ENCODE measurements around the gene NSF.
"Not testable (repeated sequence)": the region's sequence is repeated elsewhere in the genome, so short reads cannot be mapped to it uniquely, and the experiment has no call there.

Gene NSF

DNA sequence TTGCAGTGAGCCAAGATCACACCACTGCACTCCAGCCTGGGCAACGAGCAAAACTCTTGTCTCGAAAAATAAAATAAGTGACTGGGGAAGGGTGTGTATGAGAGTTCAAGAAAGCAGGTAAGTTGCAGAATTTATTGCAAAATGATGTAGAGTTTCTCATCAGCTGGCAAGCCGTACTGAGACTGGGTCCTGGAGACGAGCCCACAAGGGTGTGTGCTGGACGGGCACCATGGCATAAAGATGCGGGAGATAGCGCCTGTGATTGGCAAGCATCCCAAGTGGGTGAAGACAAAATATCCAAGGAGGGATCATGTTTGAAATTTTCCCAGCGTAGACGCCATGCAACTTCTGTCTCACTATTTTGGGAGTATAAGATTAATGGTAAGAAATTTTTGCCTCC, 168.7 kb downstream of the NSF start:
- DNase-seq, result no peak

- DNase-seq, result no peak
Observed at GRCh38 chr17:46763416-46763815, 172.9 kb downstream of the NSF start.

- no peak for DNase-seq
Observed at GRCh38 chr17:46764000-46764708, 173.7 kb downstream of the NSF start.

GRCh38 chr17:46764709-46765401, 174.4 kb downstream of the NSF start:
- no peak for DNase-seq

DNA sequence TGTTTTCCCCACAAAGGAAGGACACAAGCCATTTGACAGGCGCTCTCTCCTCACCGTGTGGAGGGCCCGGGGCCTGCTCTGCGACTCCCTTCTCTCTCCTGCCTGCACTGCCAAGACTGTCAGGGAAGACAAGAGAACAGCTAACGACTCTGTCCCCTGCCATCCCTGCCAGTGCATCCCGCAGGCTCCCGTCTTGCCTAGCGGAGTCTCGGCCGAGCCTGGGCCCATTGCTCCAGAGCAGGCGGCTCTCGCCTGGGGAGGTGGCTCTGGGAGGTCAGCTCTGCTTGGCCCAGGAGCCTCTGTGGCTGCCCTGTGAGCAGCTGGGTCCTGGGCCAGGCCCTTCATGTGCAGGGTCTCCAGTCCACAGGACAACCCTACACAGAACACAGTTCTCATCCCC, 175.0 kb downstream of the NSF start:
- no peak for DNase-seq

DNA sequence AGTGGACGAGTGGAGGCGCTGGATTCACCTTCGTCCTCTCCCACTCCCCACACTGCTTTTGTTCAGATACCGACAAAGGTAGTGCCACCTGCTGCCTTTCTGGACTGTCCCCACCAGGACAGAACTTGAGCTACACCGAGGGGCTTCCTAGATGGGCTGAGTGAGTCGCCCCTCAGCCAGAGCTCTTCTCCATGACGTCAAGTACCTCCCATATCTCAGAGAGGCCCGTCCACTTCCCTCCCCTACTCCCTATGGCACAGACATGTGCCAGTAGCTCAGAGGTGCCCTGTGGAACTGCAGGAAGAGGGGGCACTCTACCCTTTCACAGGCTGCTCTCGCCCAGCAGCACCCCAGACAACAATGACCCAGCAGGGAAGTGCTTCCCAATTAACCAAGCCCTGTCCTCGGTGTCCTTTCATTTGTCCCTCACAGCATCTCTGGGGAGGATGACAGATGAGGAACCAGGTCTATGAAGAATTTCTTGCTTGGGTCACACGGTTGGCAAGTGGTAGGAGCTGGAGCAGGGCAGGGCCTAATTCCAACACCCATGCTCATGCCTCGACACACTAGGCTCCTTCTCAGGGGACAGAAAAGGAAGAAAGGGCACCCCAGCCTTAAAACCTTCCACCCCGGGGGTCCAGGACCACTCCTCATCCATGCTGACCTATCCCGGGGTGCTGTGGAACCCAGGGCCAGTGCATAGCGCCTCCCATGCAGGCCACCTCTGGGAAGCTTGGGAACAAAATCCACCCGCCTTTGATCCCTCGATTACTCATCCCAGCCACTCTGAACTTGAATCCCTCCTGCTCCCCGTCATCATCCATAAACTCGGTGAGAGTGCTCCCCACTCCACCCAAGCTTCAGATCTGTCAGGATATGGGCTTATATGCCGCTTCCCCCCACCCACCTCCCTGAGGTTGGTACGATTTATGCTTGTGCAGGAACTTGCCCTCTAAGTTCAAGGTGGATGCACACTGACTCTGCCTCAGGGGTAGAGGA, 176.3 kb downstream of the NSF start:
- no peak for DNase-seq

DNA sequence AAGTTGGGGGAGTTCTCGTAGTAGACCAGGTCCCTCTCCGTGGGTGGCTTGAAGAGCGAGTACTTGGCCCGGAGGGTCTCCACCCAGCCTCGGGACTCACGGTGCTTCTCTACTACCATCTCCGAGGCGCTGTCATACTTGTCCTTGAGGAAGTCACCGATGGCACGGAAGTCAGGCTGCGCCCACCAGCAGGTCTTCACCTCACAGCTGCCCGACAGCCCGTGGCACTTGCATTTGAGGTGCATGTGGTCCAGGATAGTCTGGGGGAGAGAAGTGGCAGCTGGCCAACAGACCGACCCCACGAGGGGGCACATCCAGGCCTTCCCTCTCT, 178.0 kb downstream of the NSF start:
- no peak for DNase-seq

GRCh38 chr17:46768896-46769295, 178.4 kb downstream of the NSF start:
- DNase-seq, result not testable (repeated sequence)

DNA sequence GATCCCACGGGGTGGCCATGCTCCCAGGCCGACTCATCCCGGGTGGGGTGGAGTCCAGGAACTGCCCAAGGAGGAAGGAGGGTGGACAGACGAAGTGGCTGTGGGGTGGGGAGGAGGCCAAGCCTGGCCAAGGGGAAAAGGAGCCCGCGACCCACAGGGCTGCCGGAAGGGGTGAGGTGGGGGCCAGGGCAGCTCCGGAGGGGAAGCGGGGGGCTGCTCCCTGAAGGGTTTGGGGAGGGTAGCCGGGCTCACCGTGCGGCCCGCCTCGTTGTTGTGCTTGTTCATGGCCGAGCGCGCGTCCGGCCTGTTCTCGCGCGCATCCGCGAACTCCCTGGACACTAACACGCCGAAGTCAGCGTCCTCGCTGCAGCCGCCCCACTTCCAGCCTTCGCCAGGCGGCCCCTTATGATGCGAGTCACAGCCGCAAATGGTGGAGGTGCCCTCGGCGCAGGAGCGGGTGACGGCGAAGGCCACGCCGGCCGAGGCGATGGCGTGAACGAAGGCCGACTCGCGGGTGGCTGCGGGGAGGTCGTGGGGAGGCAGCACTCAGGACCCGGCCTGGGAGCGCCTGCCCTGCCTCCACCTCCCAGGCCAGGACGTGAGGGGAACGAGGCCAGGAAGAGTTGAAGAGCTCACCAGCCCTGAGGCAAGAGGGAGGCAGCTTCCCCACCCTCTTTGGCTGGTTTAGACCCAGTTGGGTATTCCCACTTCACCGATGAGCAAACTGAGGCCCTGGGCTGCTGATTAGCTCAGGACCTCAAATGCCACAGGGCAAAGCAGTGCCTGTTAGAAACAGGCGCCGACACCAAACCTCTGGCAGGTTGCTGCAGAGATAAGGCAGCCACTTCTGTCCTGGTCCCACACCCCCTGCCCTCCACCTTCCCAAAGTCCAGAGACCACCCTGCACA, 179.3 kb downstream of the NSF start:
- DNase-seq, result no peak

DNA sequence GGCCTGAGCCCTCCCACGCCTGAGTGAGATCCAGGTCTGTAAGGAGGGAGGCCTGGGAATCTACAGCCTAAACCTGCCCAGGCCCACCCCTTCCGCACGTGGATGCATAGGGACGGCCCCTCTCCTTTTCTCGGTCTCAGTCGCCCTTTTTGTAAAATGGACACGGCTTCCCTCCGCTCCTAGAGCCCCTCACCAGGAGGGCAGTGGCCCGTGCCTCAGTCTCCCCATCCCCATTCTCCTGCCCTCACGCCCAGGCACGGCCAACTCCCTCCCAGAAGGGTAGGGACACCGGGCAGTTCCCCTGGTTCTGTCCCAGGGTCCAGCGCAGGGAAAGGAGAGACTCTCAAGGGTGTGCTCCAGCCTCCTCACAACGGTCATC, 180.0 kb downstream of the NSF start:
- DNase-seq, result no peak

DNA sequence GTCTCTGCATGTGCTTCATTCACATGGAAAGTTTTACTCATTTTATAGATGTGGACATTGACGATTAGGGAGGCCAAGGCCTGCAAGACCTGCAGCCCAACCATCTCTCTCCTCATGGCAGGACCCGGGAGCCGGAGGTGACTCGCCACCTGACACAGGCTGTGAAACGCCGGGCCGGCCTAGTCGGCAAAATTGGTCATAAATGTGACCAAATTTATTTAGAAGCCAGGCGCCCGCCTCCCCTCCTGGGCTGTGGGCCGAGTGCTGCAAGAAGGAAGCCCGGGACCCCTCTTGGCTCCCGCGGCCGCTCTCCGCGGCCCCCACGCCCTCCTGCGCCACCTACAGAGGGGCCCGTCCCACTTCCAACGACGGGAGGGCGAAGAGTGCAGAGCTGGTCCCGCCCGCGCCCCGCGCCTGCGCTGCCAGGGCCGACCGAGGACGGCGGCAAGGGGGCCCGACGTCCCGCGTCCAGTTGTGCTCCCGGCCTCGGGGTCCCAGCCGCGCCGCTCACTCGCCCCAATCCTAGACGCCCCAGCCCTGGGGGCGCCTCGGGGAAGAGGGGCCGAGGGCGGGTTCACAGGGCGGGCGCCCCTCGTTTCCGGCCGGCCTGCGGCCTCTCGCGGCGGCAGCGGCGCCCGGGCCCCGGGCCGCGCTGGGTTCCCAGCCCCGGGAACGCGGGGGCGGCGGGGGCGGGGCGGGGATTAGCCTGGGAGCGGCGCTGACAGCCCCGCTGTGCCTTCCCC, 180.5 kb downstream of the NSF start:
- no peak for DNase-seq

DNA sequence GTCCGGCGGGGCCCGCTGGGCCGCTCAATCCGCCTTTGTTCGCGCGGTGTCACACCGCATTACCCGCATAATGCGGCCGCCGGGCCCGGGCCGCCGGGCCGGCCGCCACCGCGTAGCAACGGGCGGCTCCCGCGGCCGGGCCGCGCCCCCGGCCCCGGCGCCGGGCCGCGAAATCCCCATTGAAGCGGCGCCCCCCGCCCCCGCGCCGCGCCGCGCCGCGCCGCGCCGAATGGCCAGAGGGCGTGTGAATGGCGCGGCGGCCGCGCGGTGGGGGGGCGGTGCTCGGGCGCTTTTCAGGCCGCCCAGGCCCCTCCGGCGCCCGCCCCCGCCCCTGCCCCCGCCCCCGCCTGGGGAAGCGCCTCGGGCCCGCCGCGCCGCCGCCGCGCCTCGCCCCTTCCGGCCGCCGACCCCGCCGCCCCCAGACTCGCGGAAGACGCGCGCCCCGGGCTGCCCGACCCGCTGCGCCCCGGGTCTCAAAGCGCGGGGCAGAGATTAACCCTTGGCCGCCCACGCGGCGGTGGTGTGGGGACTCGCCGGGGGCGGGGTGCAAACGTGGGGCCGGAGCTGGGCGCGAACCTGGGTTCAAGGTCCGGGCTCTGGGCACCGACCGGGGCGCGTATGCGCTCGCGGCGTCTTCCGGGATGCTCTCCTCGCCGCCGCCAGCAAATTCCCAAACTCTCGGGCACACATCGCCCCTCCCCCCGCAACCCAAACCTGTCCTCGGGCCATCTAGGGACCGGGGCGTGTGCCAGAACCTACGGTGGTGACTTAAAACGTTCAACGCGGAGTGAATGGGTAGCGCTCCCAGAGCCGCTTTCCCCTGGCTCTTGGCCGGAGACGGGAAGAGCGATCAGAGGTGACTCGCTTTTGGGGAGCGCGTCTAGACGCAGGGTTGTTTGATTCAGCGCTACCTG, 181.3 kb downstream of the NSF start:
- DNase-seq, result peak; percentile 15

DNA sequence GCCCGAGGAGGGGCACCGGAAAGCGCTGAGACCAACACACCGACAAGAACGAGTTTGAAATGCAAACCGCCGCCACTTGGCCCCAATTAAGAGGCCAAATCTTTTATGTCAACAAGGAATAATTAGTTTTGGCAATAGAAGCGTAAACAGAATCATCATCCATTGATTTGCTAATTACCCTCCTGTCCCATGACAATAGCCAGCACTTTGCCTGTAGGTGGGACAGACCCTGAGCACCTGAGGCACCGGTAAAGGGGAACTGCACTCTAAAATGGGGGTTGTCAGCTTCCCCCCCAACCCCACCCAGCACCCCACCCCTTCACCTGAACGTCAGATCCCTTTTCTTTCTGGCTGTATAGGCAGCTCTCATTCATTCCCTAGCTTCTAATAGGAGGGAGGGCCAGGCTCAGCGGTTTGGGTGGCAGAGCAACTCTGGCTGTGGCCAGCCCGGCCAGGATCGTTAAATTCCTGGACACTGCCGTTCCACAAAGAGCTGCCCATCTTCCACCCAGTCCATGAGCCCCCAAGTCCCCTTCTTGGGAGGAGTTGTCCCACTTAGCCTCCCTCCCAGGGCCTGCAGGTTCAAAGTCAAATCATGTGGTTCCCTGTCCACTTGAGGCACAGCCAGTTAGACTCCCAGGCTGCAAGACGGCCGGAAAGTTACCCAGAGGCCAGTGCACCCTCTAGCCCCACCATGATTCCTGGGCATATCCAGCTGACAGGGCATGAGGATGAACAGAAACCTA, 182.2 kb downstream of the NSF start:
- no peak for DNase-seq

DNA sequence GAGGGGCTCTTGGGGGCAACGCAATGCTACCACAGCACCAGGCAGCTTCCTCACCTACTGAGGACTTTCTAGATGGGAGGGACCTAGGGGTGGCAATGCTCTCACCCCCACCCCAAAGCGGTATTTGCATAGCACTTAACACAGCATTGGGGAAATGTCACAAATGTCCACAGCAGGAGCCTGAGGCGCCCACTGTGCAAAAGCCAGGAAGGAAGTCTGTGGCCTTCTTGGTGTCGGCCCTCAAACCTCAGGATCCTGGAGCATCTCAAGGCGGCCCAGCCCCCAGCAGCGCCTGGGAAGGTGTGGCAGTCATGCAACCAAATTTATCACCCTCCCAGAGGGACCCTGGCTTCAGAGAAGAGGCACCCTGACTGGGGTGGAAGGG, 182.7 kb downstream of the NSF start:
- DNase-seq, result no peak

DNA sequence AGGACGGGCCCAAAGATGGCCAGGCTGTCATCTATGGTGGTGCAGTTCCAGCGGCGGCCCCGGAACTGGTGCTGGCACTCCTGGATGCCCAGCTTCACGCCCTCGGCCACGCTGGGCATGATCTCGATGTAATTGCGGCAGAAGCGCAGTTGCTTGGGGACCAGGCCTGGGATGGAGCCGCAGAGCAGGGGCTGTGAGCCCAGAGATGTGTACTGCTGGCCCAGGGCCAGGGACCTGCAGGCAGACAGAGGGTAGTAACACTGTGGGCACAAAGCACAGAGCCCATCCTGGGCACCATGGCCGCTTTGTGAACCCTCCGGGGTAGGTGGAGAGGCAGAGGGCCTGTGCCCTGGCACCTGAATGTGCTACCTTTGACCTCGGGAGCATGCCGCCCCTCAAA, 183.2 kb downstream of the NSF start:
- no peak for DNase-seq

GRCh38 chr17:46774108-46774737, 183.8 kb downstream of the NSF start:
- no peak for DNase-seq

DNA sequence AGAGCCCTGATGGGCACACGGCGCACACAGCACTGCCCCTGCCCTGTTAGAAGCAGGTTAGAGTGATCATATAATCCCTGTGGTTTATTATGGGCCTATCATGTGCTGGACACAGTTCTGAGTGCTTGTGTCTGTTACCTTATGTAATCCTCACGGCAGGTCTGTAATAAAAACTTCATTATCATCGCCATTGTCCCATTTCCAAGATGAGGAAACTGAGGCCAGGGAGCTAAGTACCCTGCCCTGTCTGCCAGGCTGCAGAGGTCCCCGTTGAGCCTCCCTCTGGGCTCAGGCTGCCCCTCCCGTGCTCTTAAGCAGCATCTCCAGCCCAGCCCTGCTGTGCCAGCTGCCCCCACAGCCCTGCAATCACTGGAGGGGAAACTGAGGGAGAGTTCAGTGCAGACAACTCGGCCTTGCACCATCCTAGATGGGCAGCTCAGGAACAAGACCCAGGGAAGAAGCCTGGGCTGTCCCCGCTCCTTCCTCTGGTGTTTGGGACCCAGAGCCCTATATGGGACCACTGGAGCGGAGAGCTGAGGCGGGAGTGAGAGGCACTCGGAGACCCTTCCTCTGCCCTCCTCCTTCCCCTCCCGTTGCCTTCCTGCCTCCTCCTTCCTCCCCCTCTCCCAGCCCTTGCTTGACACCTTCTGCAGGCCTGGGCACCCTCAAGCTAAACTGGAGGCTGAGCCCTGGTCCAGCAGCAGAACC, 186.0 kb downstream of the NSF start:
- no peak for DNase-seq

DNA sequence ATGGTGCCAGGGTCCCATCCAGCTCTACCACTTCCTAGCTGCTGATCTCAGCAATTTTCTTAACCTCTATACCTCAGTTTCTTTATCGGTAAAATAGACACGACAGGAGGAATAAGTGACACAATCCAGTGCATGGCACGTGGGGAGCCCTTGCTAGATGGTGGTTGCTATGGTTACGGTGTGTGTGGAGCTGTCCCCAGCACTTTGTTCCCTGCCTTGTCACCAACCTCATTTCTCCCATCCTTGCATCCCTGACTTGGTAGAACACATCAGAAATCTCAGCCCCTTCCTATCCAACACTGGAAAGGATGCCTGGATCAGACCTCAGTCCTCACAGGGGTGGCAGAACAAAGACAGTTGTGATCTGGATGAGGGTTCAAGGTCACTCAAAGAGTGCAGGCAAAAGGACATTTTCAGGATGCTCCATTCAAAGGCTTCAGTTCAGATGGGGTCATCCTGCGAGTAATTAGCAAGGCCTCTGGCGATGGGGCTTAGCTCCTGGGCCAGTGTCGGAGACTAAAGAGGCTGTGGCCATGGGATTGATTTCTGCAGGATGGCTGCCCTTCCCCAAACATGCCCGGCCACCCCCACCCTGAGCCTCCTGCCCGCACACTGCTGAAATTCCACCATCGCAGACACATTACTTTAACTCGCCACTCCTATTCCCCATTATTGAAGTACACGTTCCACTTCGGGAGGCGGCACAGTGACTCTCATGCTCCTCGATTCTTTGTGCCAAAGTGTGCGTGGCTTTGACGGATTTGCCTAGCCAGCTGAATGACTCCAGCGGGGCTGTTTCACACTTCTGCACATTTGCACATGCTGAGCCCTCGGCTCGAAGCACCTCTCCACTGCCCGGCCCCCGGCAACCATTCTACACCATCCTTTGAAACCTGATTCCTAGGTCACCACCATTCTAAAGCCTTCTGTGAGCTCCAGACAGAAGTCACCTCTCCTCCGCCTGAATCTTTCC, 187.8 kb downstream of the NSF start:
- no peak for DNase-seq
